Measurements from ENCODE around the gene PDCD1LG2. TPM values are rescaled to one million over a fixed set of nuclear protein-coding genes. Genes with fewer than 3 reads are reported as not detected.

The PDCD1LG2 gene
- total and polyA plus RNA-seq, 5 donors from 2014 or later: 0.85 to 2.5 (median 1.0) TPM; not detected in 1

DNA sequence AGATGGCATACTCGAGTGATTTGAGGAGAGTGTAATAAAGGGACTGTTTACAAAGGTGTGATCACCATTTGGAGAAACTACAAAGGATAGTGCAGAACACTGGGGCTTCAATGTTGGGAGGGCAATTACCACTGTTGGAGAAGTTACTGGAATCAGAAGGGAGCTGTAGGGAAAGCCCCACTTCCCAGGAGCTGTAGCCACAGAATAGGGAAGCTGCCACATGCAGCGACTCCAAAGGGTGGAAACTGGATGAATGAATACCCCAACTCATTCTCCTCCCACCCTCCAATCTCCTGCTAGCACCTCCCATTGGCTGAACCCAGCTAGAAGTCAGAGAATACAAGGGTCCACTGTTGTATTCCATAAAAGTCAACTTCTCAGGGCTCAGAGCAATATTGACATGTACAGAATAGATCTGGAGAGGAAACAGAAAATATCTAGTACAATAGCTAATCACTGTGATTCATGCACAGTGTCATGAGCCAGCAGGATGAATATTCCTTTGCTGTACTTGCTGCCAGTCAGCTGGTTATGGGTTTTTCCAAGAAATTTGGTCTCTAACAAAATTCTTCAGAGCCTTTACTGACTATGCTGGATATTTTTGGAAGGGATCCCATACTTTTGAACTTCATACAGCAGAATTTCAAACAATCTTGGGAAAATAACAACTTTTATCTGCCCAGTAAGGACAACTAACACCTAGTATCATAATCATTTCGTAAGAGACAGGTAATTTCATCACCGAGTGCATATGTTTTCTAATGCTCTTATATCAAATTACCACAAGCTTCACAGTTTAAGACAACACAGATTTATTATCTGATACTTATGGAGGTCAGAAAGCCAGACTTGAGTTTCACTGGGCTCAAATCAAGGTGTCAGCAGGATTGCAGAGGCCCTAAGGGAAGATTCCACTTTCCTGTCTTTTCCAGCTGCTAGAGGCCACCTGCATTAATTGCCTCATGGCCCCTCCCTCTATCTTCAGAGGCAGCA lies 39.6 kb downstream of the PDCD1LG2 start:
- Mint-ChIP-seq H3K9me3 (no peaks in the 10 kb centered on the region), H3K4me1 (peaks cover 0 to 4% (median 0%) of the 10 kb centered on the region in 4 donors), H3K4me3 (no peak overlapping the region), H3K36me3 (no peaks in the 10 kb centered on the region), H3K27me3 (no peaks in the 10 kb centered on the region), H3K27ac (no peak overlapping the region)
- Histone ChIP-seq H3K4me1 (ENCODE audit: control insufficient read depth, insufficient read depth, low read length, poor library complexity, severe bottlenecking) (no peaks in the 10 kb centered on the region), H3K4me3 (ENCODE audit: low read depth, low read length) (no peak overlapping the region), H3K9me3 (ENCODE audit: control insufficient read depth in 2 of 2, low read length in 2 of 2) (no peaks in the 10 kb centered on the region), H3K27me3 (ENCODE audit: control insufficient read depth, insufficient read depth, low read length) (no peaks in the 10 kb centered on the region), H3K36me3 (ENCODE audit: control insufficient read depth, insufficient read depth, low read length) (no peaks in the 10 kb centered on the region), H3K27ac (ENCODE audit: insufficient read depth, low read length, poor library complexity, severe bottlenecking) (no peak overlapping the region)
- DNase-seq: no peak
- no peak for ATAC-seq (ENCODE audit: low read depth in 2 of 2)

DNA sequence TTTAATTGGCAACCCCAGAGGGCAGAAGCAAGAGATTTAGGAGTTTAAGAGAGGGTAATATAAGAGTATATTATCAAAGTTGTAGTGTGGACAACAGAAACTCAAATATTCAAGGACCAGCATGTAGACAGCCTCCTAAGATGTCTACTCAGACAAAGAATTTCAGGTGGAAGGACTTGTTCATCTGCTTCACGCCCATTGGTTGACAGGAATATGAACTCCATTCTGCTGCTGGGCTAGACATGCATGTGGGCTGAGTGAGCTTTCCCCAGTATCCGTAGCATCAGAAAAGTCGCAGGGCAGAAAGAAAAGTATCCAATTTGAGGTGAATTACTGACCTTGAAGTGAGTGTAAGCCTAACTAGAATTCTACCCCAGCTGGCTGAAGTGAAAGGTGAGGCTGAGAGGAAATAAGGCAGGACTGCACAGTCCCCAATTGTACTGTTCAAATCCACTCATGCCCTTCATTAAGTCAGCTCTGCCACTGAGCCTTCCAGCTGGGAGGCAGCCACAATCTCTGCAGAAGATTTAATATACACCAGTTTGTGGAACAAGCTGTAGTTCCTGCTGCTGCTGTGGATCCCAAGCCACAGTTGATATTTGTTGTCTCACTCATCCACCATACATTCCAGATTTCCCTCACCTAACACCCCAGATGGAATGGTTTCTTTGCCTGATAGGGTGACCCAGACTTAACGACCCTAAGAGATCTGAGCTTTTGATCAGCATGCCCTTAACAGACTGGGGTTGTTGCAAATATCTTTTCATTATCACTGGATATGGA lies 41.2 kb downstream of the PDCD1LG2 start:
- ATAC-seq (ENCODE audit: low read depth in 2 of 2): no peak
- Mint-ChIP-seq H3K4me1 (peaks cover 0 to 7% (median 2%) of the 10 kb centered on the region in 4 donors), H3K27ac (peak overlapping the region in 1 of 3 donors; percentile 35), H3K4me3 (no peak overlapping the region), H3K9me3 (no peaks in the 10 kb centered on the region), H3K27me3 (no peaks in the 10 kb centered on the region), H3K36me3 (no peaks in the 10 kb centered on the region)
- Histone ChIP-seq H3K36me3 (ENCODE audit: control insufficient read depth, insufficient read depth, low read length) (no peaks in the 10 kb centered on the region), H3K27me3 (ENCODE audit: control insufficient read depth, insufficient read depth, low read length) (no peaks in the 10 kb centered on the region), H3K4me1 (ENCODE audit: control insufficient read depth, insufficient read depth, low read length, poor library complexity, severe bottlenecking) (no peaks in the 10 kb centered on the region), H3K27ac (ENCODE audit: insufficient read depth, low read length, poor library complexity, severe bottlenecking) (no peak overlapping the region), H3K9me3 (ENCODE audit: control insufficient read depth in 2 of 2, low read length in 2 of 2) (no peaks in the 10 kb centered on the region), H3K4me3 (ENCODE audit: low read depth, low read length) (no peak overlapping the region)
- DNase-seq: no peak

DNA sequence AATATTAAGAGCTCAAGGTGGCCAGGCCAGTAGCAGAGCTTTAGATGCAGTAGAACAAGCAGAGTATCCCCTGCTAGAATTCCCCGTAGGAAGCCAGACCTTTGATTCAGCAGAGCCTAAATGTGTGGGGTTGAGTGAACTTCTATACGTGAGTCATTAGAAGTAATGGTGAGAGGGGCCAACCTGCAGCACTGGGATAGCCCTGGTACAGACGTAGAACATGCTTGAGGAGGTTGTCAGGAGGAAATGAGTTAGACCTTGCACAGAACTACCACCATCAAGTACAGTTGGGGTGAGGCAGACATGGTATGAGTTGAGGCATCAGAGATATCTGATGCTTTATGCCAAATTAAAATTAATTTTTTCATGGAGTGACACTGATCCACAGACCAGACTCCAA lies 42.0 kb downstream of the PDCD1LG2 start:
- peaks cover 5% of the 10 kb centered on the region for H3K4me1 ChIP-seq (ENCODE audit: control insufficient read depth, insufficient read depth, low read length, poor library complexity, severe bottlenecking)
- no peaks in the 10 kb centered on the region for H3K27me3 ChIP-seq (ENCODE audit: control insufficient read depth, insufficient read depth, low read length)
- H3K9me3 ChIP-seq (ENCODE audit: control insufficient read depth in 2 of 2, low read length in 2 of 2): no peaks in the 10 kb centered on the region
- no peaks in the 10 kb centered on the region for H3K36me3 ChIP-seq (ENCODE audit: control insufficient read depth, insufficient read depth, low read length)
- no peak overlapping the region for H3K4me3 ChIP-seq (ENCODE audit: low read depth, low read length)
- no peak overlapping the region for H3K4me3 Mint-ChIP-seq
- H3K27me3 Mint-ChIP-seq: no peaks in the 10 kb centered on the region
- H3K4me1 Mint-ChIP-seq: peaks cover 0 to 15% (median 9%) of the 10 kb centered on the region in 4 donors
- H3K27ac ChIP-seq (ENCODE audit: insufficient read depth, low read length, poor library complexity, severe bottlenecking): no peak overlapping the region
- no peaks in the 10 kb centered on the region for H3K36me3 Mint-ChIP-seq
- H3K9me3 Mint-ChIP-seq: no peaks in the 10 kb centered on the region
- ATAC-seq (ENCODE audit: low read depth in 2 of 2): no peak
- H3K27ac Mint-ChIP-seq: no peak overlapping the region
- DNase-seq: no peak

DNA sequence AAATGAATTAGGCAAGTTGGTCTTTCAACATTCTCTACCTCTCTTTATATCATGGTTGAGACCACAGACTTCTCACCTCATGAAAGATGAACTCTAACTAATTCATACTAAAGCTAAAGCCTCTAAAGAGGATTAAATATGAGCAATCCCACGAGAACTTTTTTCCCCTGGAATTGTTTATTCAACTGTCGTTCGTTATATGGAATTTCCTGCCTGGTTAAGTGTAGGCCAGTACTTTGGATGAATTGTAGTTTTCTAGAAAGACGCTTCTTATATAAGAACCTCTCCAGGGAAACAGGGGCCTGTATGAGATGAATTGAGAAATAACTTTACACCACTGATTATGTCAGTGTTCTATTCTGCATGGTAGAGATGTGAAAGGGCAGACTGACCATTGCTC lies 42.9 kb downstream of the PDCD1LG2 start:
- H3K27me3 Mint-ChIP-seq: no peaks in the 10 kb centered on the region
- no peak overlapping the region for H3K4me3 Mint-ChIP-seq

GRCh38 chr9:5554254-5554653 lies 43.9 kb downstream of the PDCD1LG2 start:
- Mint-ChIP-seq H3K27me3 (no peaks in the 10 kb centered on the region), H3K4me1 (peaks cover 13 to 33% (median 25%) of the 10 kb centered on the region in 4 donors), H3K36me3 (no peaks in the 10 kb centered on the region), H3K27ac (peak overlapping the region in 1 of 3 donors; percentile 52), H3K9me3 (peaks cover 0 to 3% (median 0%) of the 10 kb centered on the region in 7 donors), H3K4me3 (no peak overlapping the region)
- H3K9me3 ChIP-seq (ENCODE audit: control insufficient read depth in 2 of 2, low read length in 2 of 2): no peaks in the 10 kb centered on the region
- no peak overlapping the region for H3K4me3 ChIP-seq (ENCODE audit: low read depth, low read length)
- H3K4me1 ChIP-seq (ENCODE audit: control insufficient read depth, insufficient read depth, low read length, poor library complexity, severe bottlenecking): peaks cover 25% of the 10 kb centered on the region
- no peak overlapping the region for H3K27ac ChIP-seq (ENCODE audit: insufficient read depth, low read length, poor library complexity, severe bottlenecking)
- no peaks in the 10 kb centered on the region for H3K27me3 ChIP-seq (ENCODE audit: control insufficient read depth, insufficient read depth, low read length)
- no peaks in the 10 kb centered on the region for H3K36me3 ChIP-seq (ENCODE audit: control insufficient read depth, insufficient read depth, low read length)
- DNase-seq (no peak), ATAC-seq (ENCODE audit: low read depth in 2 of 2) (no peak)

More for the DNA sequence above, 42.9 kb downstream of the PDCD1LG2 start:
- Histone ChIP-seq H3K36me3 (ENCODE audit: control insufficient read depth, insufficient read depth, low read length) (no peaks in the 10 kb centered on the region), H3K9me3 (ENCODE audit: control insufficient read depth in 2 of 2, low read length in 2 of 2) (no peaks in the 10 kb centered on the region), H3K4me3 (ENCODE audit: low read depth, low read length) (no peak overlapping the region), H3K27me3 (ENCODE audit: control insufficient read depth, insufficient read depth, low read length) (no peaks in the 10 kb centered on the region), H3K4me1 (ENCODE audit: control insufficient read depth, insufficient read depth, low read length, poor library complexity, severe bottlenecking) (peaks cover 14% of the 10 kb centered on the region), H3K27ac (ENCODE audit: insufficient read depth, low read length, poor library complexity, severe bottlenecking) (no peak overlapping the region)
- H3K9me3 Mint-ChIP-seq: peaks cover 0 to 1% (median 0%) of the 10 kb centered on the region in 7 donors
- H3K4me1 Mint-ChIP-seq: peaks cover 7 to 24% (median 17%) of the 10 kb centered on the region in 4 donors
- H3K27ac Mint-ChIP-seq: peak overlapping the region in 1 of 3 donors; percentile 28
- no peaks in the 10 kb centered on the region for H3K36me3 Mint-ChIP-seq
- no peak for DNase-seq
- no peak for ATAC-seq (ENCODE audit: low read depth in 2 of 2)

DNA sequence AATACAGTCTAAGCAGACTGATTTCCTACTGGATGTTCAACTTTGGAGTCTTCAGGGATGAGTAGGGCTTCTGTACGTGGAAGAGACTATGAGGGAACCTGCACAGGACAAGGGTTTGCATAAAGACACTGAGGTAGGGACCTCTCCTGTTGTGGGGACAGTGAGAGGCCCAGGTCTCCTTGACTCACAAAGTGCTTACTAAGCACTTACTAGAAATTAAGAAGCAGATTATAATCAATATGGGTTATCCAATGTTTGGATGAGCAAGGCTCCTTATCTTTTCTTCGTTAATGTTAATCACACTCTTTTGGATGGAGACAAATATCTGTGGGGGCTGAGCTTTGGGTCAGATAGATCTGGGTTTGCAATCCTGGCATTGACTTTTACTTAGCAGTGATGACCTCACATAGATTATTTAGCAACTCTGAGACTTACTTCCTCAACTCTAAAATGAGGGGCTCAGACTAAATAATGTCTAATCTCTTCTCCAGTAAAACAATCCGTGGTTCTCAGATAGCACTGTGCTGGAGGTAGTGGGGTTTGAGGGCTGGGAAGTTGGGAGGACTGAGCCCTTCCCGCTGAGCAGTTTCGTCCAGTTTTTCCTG lies 45.9 kb downstream of the PDCD1LG2 start:
- Histone ChIP-seq H3K4me1 (ENCODE audit: control insufficient read depth, insufficient read depth, low read length, poor library complexity, severe bottlenecking) (peaks cover 26% of the 10 kb centered on the region), H3K27ac (ENCODE audit: insufficient read depth, low read length, poor library complexity, severe bottlenecking) (no peak overlapping the region), H3K9me3 (ENCODE audit: control insufficient read depth in 2 of 2, low read length in 2 of 2) (no peaks in the 10 kb centered on the region), H3K27me3 (ENCODE audit: control insufficient read depth, insufficient read depth, low read length) (no peaks in the 10 kb centered on the region), H3K36me3 (ENCODE audit: control insufficient read depth, insufficient read depth, low read length) (no peaks in the 10 kb centered on the region), H3K4me3 (ENCODE audit: low read depth, low read length) (no peak overlapping the region)
- Mint-ChIP-seq H3K4me1 (peaks cover 13 to 46% (median 32%) of the 10 kb centered on the region in 4 donors), H3K36me3 (peaks cover 6% of the 10 kb centered on the region), H3K4me3 (peak overlapping the region in 1 of 4 donors; percentile 41), H3K9me3 (peaks cover 0 to 3% (median 0%) of the 10 kb centered on the region in 7 donors), H3K27me3 (no peaks in the 10 kb centered on the region), H3K27ac (peak overlapping the region in 1 of 3 donors; percentile 74)
- DNase-seq: no peak
- ATAC-seq (ENCODE audit: low read depth in 2 of 2): no peak

All from CD4-positive, CD25-positive, alpha-beta regulatory T cell (primary cell).